Right atrium auricular region (tissue), 2 donors: ENCODE results near the gene CALCR. TPM values are rescaled to one million over a fixed set of nuclear protein-coding genes. Genes with fewer than 3 reads are reported as not detected.

Experiments
- DNase-seq: peaks from one replicate; pipeline ENCODE4 v3.0.0-alpha.2; 2019; ENCODE audit warnings: low spot score
- H3K27ac ChIP-seq, 2 donors: fragments of 200-600 bp; sonication (generic); 1 replicate in 1 of 2; 2 replicates in 1 of 2; pipeline ENCODE4 v1.5.1; 2016 to 2019
- H3K27me3 ChIP-seq, 2 donors: fragments of 200-600 bp; sonication (generic); one replicate each; pipeline versions ENCODE4 v1.5.1 to v1.6.0; 2017 to 2019
- H3K36me3 ChIP-seq: fragments of 200-600 bp; sonication (generic); one replicate; pipeline ENCODE4 v1.5.1; 2016
- H3K4me1 ChIP-seq, 2 donors: fragments of 200-600 bp; sonication (generic); one replicate each; pipeline versions ENCODE4 v1.5.1 to v1.6.0; 2017 to 2019
- H3K4me3 ChIP-seq, 2 donors: fragments of 200-600 bp; sonication (generic); 1 replicate in 1 of 2; 2 replicates in 1 of 2; pipeline ENCODE4 v1.5.1; 2017 to 2019; ENCODE audit warnings: mild to moderate bottlenecking in 1 of 2, moderate library complexity in 1 of 2
- H3K9me3 ChIP-seq, 2 donors: fragments of 200-600 bp; sonication (generic); one replicate each; pipeline ENCODE4 v1.5.1; 2019
- CTCF ChIP-seq, 2 donors: fragments of 200-600 bp; sonication (generic); IDR thresholded peaks; one replicate each; pipeline ENCODE4 v1.5.1; 2019; ENCODE audit warnings: antibody characterized with exemption in 2 of 2
- total RNA-seq, 2 donors: library from RNA; depleted of rRNA; stranded (reverse); fragments of >200 nt; gene quantifications; one replicate each; pipeline ENCODE4 v1.1.0, GENCODE V29; 2016

Gene CALCR
- total RNA-seq, 2 donors from 2014 or later: 0.15 TPM; not detected in 1

- TF ChIP-seq CTCF (IDR thresholded peaks at IDR 0.05): no peak
- Histone ChIP-seq H3K27ac (no peak overlapping the region), H3K4me1 (no peaks in the 10 kb centered on the region), H3K36me3 (no peaks in the 10 kb centered on the region), H3K4me3 (no peak overlapping the region), H3K27me3 (no peaks in the 10 kb centered on the region), H3K9me3 (no peaks in the 10 kb centered on the region)
- no peak for DNase-seq
These were observed 145.0 kb downstream of the CALCR start for GRCh38 chr7:93429563-93429962.

- Histone ChIP-seq H3K4me3 (no peak overlapping the region), H3K36me3 (no peaks in the 10 kb centered on the region), H3K27ac (no peak overlapping the region), H3K4me1 (no peaks in the 10 kb centered on the region), H3K27me3 (no peaks in the 10 kb centered on the region), H3K9me3 (no peaks in the 10 kb centered on the region)
- no peak for DNase-seq
- TF ChIP-seq CTCF (IDR thresholded peaks at IDR 0.05): no peak
These were observed 147.4 kb downstream of the CALCR start for GRCh38 chr7:93427107-93427506.

- TF ChIP-seq CTCF (IDR thresholded peaks at IDR 0.05): no peak
- Histone ChIP-seq H3K36me3 (no peaks in the 10 kb centered on the region), H3K27ac (no peak overlapping the region), H3K4me1 (no peaks in the 10 kb centered on the region), H3K4me3 (no peak overlapping the region), H3K9me3 (no peaks in the 10 kb centered on the region), H3K27me3 (no peaks in the 10 kb centered on the region)
- DNase-seq: no peak
These were observed 148.3 kb downstream of the CALCR start for GRCh38 chr7:93426155-93426696.

GRCh38 chr7:93414574-93414973 is 159.9 kb downstream of the CALCR start:
- Histone ChIP-seq H3K27me3 (no peaks in the 10 kb centered on the region), H3K9me3 (no peaks in the 10 kb centered on the region), H3K4me3 (no peak overlapping the region), H3K36me3 (no peaks in the 10 kb centered on the region), H3K27ac (no peak overlapping the region), H3K4me1 (no peaks in the 10 kb centered on the region)
- no peak for DNase-seq
- TF ChIP-seq CTCF (IDR thresholded peaks at IDR 0.05): no peak

GRCh38 chr7:93409324-93409723 is 165.2 kb downstream of the CALCR start:
- Histone ChIP-seq H3K27me3 (no peaks in the 10 kb centered on the region), H3K9me3 (peaks cover 0 to 12% of the 10 kb centered on the region in 2 donors), H3K4me1 (no peaks in the 10 kb centered on the region), H3K4me3 (no peak overlapping the region), H3K36me3 (no peaks in the 10 kb centered on the region), H3K27ac (no peak overlapping the region)
- no peak for DNase-seq
- no peak for TF ChIP-seq CTCF (IDR thresholded peaks at IDR 0.05)

GRCh38 chr7:93407239-93407638 is 167.3 kb downstream of the CALCR start:
- Histone ChIP-seq H3K27me3 (no peaks in the 10 kb centered on the region), H3K4me1 (no peaks in the 10 kb centered on the region), H3K36me3 (no peaks in the 10 kb centered on the region), H3K4me3 (no peak overlapping the region), H3K9me3 (peaks cover 0 to 12% of the 10 kb centered on the region in 2 donors), H3K27ac (no peak overlapping the region)
- no peak for DNase-seq
- no peak for TF ChIP-seq CTCF (IDR thresholded peaks at IDR 0.05)
